ENCODE data around the gene EVX2.

The EVX2 gene

GRCh38 chr2:176124947-176125771 lies 41.4 kb upstream of the EVX2 start:
- no peak for TF ChIP-seq CTCF (IDR thresholded peaks at IDR 0.05; ENCODE audit: low read depth, low read length)

GRCh38 chr2:176124110-176124946 lies 40.6 kb upstream of the EVX2 start:
- no peak for TF ChIP-seq CTCF (IDR thresholded peaks at IDR 0.05; ENCODE audit: low read depth, low read length)
- no peak for DNase-seq (ENCODE audit: extremely low read depth, low read depth)

More at GRCh38 chr2:176124947-176125771, 41.4 kb upstream of the EVX2 start:
- no peak for DNase-seq (ENCODE audit: extremely low read depth, low read depth)

GRCh38 chr2:176123411-176124109 lies 39.8 kb upstream of the EVX2 start:
- DNase-seq (ENCODE audit: extremely low read depth, low read depth) = no peak
- TF ChIP-seq CTCF (IDR thresholded peaks at IDR 0.05; ENCODE audit: low read depth, low read length) = no peak

GRCh38 chr2:176122683-176123410 lies 39.1 kb upstream of the EVX2 start, which contains the start of gene HOXD9:
Gene HOXD9, plus strand, starts transcription at chr2:176122719. Its CDS starts 50 bp downstream, at chr2:176122769.
- no peak for DNase-seq (ENCODE audit: extremely low read depth, low read depth)
- no peak for TF ChIP-seq CTCF (IDR thresholded peaks at IDR 0.05; ENCODE audit: low read depth, low read length)

GRCh38 chr2:176122052-176122682 lies 38.4 kb upstream of the EVX2 start:
- no peak for DNase-seq (ENCODE audit: extremely low read depth, low read depth)
- TF ChIP-seq CTCF (IDR thresholded peaks at IDR 0.05; ENCODE audit: low read depth, low read length) = no peak

- DNase-seq (ENCODE audit: extremely low read depth, low read depth) = no peak
These were observed 37.7 kb upstream of the EVX2 start for GRCh38 chr2:176121190-176122051.

More at GRCh38 chr2:176121190-176122051, 37.7 kb upstream of the EVX2 start:
- TF ChIP-seq CTCF (IDR thresholded peaks at IDR 0.05; ENCODE audit: low read depth, low read length) = no peak

Measured in AG09319 (cell line).